Uterus (tissue), 4 donors: Measurements from ENCODE around the gene SLC35B1. TPM values are rescaled to one million over a fixed set of nuclear protein-coding genes. Genes with fewer than 3 reads are reported as not detected.

Source experiments
- DNase-seq, 2 donors: peaks; one replicate each; pipeline ENCODE4 v3.0.0-alpha.2; 2019 to 2020
- H3K27ac ChIP-seq, 2 donors: fragments of 200-600 bp; sonication (generic); 1 replicate in 1 of 2; 2 replicates in 1 of 2; pipeline ENCODE4 v1.5.1; 2016 to 2018
- H3K27me3 ChIP-seq, 2 donors: fragments of 200-600 bp; sonication (generic); one replicate each; pipeline ENCODE4 v1.5.1; 2018 to 2019; ENCODE audit warnings: control low read depth in 1 of 2
- H3K36me3 ChIP-seq, 2 donors: fragments of 200-600 bp; sonication (generic); one replicate each; pipeline ENCODE4 v1.5.1; 2019; ENCODE audit warnings: control low read depth in 1 of 2
- H3K4me1 ChIP-seq, 2 donors: fragments of 200-600 bp; sonication (generic); one replicate each; pipeline ENCODE4 v1.5.1; 2018 to 2019; ENCODE audit warnings: control low read depth in 1 of 2
- H3K4me3 ChIP-seq, 2 donors: fragments of 200-600 bp; sonication (generic); 1 replicate in 1 of 2; 2 replicates in 1 of 2; pipeline ENCODE4 v1.5.1; 2018 to 2019; ENCODE audit warnings: mild to moderate bottlenecking in 1 of 2
- H3K9me3 ChIP-seq, 2 donors: fragments of 200-600 bp; sonication (generic); one replicate each; pipeline ENCODE4 v1.5.1; 2019; ENCODE audit warnings: control low read depth in 1 of 2
- CTCF ChIP-seq, 4 experiments: fragments of 200-600 bp in 2 of 4; fragments of 450-650 bp in 2 of 4; sonication (generic) in 2 of 4; IDR thresholded peaks; one replicate each; pipeline ENCODE4 v1.5.1; 2016 to 2019; ENCODE audit warnings: antibody characterized with exemption in 4 of 4, mild to moderate bottlenecking in 2 of 4, moderate library complexity in 1 of 4
- POLR2A ChIP-seq, 2 donors: fragments of 450-650 bp; IDR thresholded peaks; one replicate each; pipeline ENCODE4 v1.6.1; 2016; ENCODE audit warnings: antibody characterized with exemption in 2 of 2, mild to moderate bottlenecking in 1 of 2, moderate library complexity in 1 of 2
- intact Hi-C: fragments of 100-400 bp; cut with DNase I; formaldehyde crosslinking; loops from one replicate; pipeline ENCODE4 v1.15.1; 2023; ENCODE audit warnings: low total_unique reads
- total RNA-seq, 4 donors: library from RNA; depleted of rRNA in 3 of 4; stranded (reverse); fragments of >200 nt in 3 of 4; gene quantifications; one replicate each; pipeline versions ENCODE4 v1.1.0 to v1.2.4, GENCODE V29; 2014 to 2023
- donor health status: DM: yes; HTN: yes; CAD: no.

Gene SLC35B1, protein sequence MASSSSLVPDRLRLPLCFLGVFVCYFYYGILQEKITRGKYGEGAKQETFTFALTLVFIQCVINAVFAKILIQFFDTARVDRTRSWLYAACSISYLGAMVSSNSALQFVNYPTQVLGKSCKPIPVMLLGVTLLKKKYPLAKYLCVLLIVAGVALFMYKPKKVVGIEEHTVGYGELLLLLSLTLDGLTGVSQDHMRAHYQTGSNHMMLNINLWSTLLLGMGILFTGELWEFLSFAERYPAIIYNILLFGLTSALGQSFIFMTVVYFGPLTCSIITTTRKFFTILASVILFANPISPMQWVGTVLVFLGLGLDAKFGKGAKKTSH
- 10 to 100 TPM; 23.6 to 49.1 (median 36.3) TPM for total RNA-seq

DNA sequence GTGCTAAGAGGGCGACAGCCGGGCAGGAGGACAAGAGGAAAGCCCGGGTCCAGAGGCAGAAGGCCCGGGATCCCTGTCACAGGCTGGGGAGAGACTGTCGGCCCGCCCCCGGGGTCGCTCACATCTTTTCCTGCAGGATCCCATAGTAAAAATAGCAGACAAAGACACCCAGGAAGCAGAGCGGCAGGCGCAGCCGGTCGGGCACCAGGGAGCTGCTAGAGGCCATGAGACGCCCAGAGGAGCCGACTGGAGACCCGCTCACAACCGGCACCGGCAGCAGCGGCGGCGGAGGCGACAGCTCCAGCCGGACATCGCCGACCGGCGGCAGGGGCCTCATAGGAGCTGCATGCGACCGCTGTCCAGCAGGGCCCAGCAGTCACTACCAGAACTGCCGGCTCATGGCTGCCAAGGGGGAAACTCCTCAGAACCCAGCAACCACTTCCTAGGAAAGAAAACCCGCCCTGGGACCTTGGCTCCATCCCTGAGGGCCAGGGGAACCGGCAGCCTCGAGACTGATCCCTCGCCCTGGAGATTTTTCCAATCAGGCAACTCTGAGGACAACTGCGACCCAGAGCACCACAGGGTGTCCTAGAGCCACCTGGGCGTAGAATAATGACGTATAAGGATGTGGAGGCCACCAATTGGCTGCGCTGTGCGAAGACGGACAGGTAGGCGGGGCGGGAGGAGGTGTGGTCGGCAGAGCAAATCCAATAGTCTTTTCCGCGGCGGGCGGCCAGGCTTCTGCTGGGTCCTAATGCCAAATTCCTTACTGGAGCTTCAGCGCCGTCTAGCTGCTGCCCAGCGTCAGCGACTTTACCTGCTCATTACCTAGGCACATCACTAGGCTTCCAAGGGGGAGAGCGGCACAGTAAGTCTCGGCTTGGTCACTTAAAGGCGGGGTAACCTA is at the start of gene SLC35B1:
TSS of gene SLC35B1 (minus strand) at position 357 of the 907 bp plus-strand sequence. CDS start at position 226, 131 bp downstream.
- H3K27me3 ChIP-seq = no peaks in the 10 kb centered on the region
- H3K36me3 ChIP-seq = no peaks in the 10 kb centered on the region
- peak within 1 kb of the TSS; percentile 94 for H3K4me3 ChIP-seq
- peak; percentile 55 to 78 (median 72) for TF ChIP-seq CTCF (IDR thresholded peaks at IDR 0.05)
- peak in 1 of 2 donors; percentile 55 for TF ChIP-seq POLR2A (IDR thresholded peaks at IDR 0.05)
- H3K9me3 ChIP-seq = no peaks in the 10 kb centered on the region
- peaks cover 0 to 7% of the 10 kb centered on the region in 2 donors for H3K4me1 ChIP-seq
- peak; percentile 99 for DNase-seq
- peak within 1 kb of the TSS; percentile 87 to 92 for H3K27ac ChIP-seq
- intact Hi-C loops = no loop called here

DNA sequence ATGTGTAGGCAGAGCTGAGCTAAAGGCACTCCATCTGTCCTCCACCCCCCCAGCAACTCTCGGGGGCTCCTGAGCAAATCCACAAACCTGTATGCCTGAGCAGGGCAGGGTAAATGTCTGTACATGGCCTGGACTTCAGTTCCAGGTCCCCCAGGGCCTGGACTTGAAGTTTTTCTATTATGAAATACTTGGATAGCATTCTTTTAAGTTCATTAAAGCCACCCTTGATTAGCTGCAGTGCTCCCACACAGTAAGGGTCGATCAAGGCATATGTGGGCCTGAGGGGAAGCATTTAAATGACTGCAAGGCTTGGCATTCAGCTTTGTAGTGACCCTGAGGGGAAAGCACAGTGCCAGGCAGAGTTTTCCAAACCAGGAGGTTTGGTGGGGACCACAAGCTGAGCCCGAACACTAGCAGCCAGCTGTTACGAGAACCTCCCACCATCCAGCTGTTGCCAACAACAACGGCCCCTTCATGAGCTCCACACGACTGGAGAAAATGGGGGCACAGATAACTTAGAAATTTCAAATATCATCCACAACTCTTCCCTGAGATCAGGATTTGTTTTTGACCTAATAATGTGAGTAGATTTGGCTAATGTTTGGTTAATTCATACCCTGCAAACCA is 49.5 kb upstream of the SLC35B1 start:
- Histone ChIP-seq H3K4me3 (no peak overlapping the region), H3K4me1 (peaks cover 0 to 1% of the 10 kb centered on the region in 2 donors), H3K27me3 (no peaks in the 10 kb centered on the region), H3K36me3 (no peaks in the 10 kb centered on the region), H3K27ac (peak overlapping the region in 1 of 2 donors; percentile 20), H3K9me3 (no peaks in the 10 kb centered on the region)
- intact Hi-C loops = no loop called here
- TF ChIP-seq CTCF (IDR thresholded peaks at IDR 0.05) (no peak), POLR2A (IDR thresholded peaks at IDR 0.05) (no peak)
- no peak for DNase-seq

GRCh38 chr17:49756323-49757150 is 48.8 kb upstream of the SLC35B1 start:
- Histone ChIP-seq H3K27me3 (no peaks in the 10 kb centered on the region), H3K36me3 (no peaks in the 10 kb centered on the region), H3K4me3 (no peak overlapping the region), H3K9me3 (no peaks in the 10 kb centered on the region), H3K4me1 (no peaks in the 10 kb centered on the region), H3K27ac (peak overlapping the region in 1 of 2 donors; percentile 20)
- TF ChIP-seq POLR2A (IDR thresholded peaks at IDR 0.05) = no peak
- TF ChIP-seq CTCF (IDR thresholded peaks at IDR 0.05) = no peak
- no peak for DNase-seq
- intact Hi-C loops = no loop called here

GRCh38 chr17:49755663-49756283 is 48.0 kb upstream of the SLC35B1 start:
- no peak overlapping the region for H3K27ac ChIP-seq

More at GRCh38 chr17:49755663-49756283, 48.0 kb upstream of the SLC35B1 start:
- TF ChIP-seq CTCF (IDR thresholded peaks at IDR 0.05) = no peak
- TF ChIP-seq POLR2A (IDR thresholded peaks at IDR 0.05) = no peak
- Histone ChIP-seq H3K4me1 (no peaks in the 10 kb centered on the region), H3K36me3 (no peaks in the 10 kb centered on the region), H3K9me3 (no peaks in the 10 kb centered on the region), H3K4me3 (no peak overlapping the region), H3K27me3 (no peaks in the 10 kb centered on the region)
- no peak for DNase-seq
- intact Hi-C loops = no loop called here
